ENCODE results near the gene FANCB. TPM values are rescaled to one million over a fixed set of nuclear protein-coding genes. Genes with fewer than 3 reads are reported as not detected.

FANCB gene
- total RNA-seq, 1 experiment from 2014 or later: 12.3 TPM

DNA sequence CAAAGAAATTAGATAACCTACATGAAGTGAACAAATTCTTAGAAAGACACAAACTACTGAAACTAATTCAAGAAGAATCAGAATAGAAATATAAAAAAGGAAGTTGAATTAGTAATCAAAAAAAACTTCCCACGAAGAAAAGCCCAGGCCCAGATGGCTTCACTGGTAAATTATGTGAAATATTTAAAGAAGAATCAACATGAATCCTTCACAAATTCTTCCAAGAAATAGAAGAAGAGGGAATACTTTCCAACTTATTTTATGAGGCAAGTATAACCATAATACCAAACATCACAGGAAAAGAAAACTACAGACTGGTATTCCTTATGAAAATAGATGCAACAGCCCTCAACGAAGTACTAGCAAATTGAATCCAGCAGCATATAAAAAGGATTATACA lies 31.0 kb upstream of the FANCB start:
- ChIA-PET POLR2A (no interaction called here), CTCF (no interaction called here)
- no peak overlapping the region for H3K27ac Mint-ChIP-seq
- DNase-seq (ENCODE audit: low spot score): no peak
- H3K36me3 Mint-ChIP-seq: peaks cover 25% of the 10 kb centered on the region
- no peak for ATAC-seq
- no peak overlapping the region for H3K4me3 Mint-ChIP-seq
- H3K4me1 Mint-ChIP-seq: no peaks in the 10 kb centered on the region
- peaks cover 20% of the 10 kb centered on the region for H3K9me3 Mint-ChIP-seq
- H3K27me3 Mint-ChIP-seq (ENCODE audit: low read depth): no peaks in the 10 kb centered on the region
- TF ChIP-seq NR2C2 (CRISPR knock-in tag; IDR thresholded peaks at IDR 0.05) (no peak), CBFB (CRISPR knock-in tag; IDR thresholded peaks at IDR 0.05; ENCODE audit: low read depth) (no peak), ATF2 (CRISPR knock-in tag; IDR thresholded peaks at IDR 0.05; ENCODE audit: borderline replicate concordance, low read depth) (no peak), HMGXB4 (CRISPR knock-in tag; IDR thresholded peaks at IDR 0.05) (no peak), ZNF425 (CRISPR knock-in tag; conservative IDR thresholded peaks at IDR 0.05) (no peak), ZSCAN18 (CRISPR knock-in tag; IDR thresholded peaks at IDR 0.05) (no peak), IRF2 (CRISPR knock-in tag; IDR thresholded peaks at IDR 0.05; ENCODE audit: borderline replicate concordance, low read depth) (no peak), ESRRA (CRISPR knock-in tag; IDR thresholded peaks at IDR 0.05; ENCODE audit: borderline replicate concordance) (no peak), ZNF396 (CRISPR knock-in tag; IDR thresholded peaks at IDR 0.05; ENCODE audit: borderline replicate concordance) (no peak), ZNF532 (CRISPR knock-in tag; IDR thresholded peaks at IDR 0.05; ENCODE audit: borderline replicate concordance) (no peak), ERG (CRISPR knock-in tag; IDR thresholded peaks at IDR 0.05) (no peak), NFATC4 (CRISPR knock-in tag; IDR thresholded peaks at IDR 0.05) (no peak), MXD4 (CRISPR knock-in tag; IDR thresholded peaks at IDR 0.05; ENCODE audit: borderline replicate concordance) (no peak), CREM (CRISPR knock-in tag; IDR thresholded peaks at IDR 0.05) (no peak), AFF4 (CRISPR knock-in tag; IDR thresholded peaks at IDR 0.05; ENCODE audit: borderline replicate concordance) (no peak)
- TF ChIP-seq, protein P1, sequence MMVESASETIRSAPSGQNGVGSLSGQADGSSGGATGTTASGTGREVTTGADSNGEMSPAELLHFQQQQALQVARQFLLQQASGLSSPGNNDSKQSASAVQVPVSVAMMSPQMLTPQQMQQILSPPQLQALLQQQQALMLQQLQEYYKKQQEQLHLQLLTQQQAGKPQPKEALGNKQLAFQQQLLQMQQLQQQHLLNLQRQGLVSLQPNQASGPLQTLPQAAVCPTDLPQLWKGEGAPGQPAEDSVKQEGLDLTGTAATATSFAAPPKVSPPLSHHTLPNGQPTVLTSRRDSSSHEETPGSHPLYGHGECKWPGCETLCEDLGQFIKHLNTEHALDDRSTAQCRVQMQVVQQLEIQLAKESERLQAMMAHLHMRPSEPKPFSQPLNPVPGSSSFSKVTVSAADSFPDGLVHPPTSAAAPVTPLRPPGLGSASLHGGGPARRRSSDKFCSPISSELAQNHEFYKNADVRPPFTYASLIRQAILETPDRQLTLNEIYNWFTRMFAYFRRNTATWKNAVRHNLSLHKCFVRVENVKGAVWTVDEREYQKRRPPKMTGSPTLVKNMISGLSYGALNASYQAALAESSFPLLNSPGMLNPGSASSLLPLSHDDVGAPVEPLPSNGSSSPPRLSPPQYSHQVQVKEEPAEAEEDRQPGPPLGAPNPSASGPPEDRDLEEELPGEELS (CRISPR knock-in tag; IDR thresholded peaks at IDR 0.05): no peak
- TF ChIP-seq, protein P2, sequence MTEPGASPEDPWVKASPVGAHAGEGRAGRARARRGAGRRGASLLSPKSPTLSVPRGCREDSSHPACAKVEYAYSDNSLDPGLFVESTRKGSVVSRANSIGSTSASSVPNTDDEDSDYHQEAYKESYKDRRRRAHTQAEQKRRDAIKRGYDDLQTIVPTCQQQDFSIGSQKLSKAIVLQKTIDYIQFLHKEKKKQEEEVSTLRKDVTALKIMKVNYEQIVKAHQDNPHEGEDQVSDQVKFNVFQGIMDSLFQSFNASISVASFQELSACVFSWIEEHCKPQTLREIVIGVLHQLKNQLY (CRISPR knock-in tag; IDR thresholded peaks at IDR 0.05): no peak

All from WTC11 (cell line).